ENCODE results near the gene CEP95. TPM values are rescaled to one million over a fixed set of nuclear protein-coding genes. Genes with fewer than 3 reads are reported as not detected.

The CEP95 gene
- total and polyA plus RNA-seq, 7 experiments from 2014 or later, result 11.3 to 192 (median 114) TPM

GRCh38 chr17:64515419-64515818 is 8.6 kb downstream of the CEP95 start:
- H3K9me3 Mint-ChIP-seq, result no peaks in the 10 kb centered on the region
- peaks cover 12 to 48% (median 32%) of the 10 kb centered on the region in 5 donors for H3K36me3 Mint-ChIP-seq
- H3K27ac Mint-ChIP-seq, result peak overlapping the region in 6 of 9 donors; percentile 3 to 40 (median 7)
- H3K36me3 ChIP-seq (ENCODE audit: control insufficient read depth in 2 of 3, insufficient read depth in 3 of 3, low read length in 3 of 3), result peaks cover 5 to 69% (median 7%) of the 10 kb centered on the region in 3 experiments
- intact Hi-C loops (cut with micrococcal nuclease), result no loop called here
- H3K27ac ChIP-seq (ENCODE audit: low read depth, low read length), result no peak overlapping the region
- H3K4me3 Mint-ChIP-seq, result no peak overlapping the region
- H3K4me1 ChIP-seq (ENCODE audit: control insufficient read depth in 2 of 2, insufficient read depth in 2 of 2, low read length in 2 of 2), result no peaks in the 10 kb centered on the region
- no peaks in the 10 kb centered on the region for H3K9me3 ChIP-seq (ENCODE audit: control insufficient read depth in 2 of 3, low read length in 3 of 3)
- no peaks in the 10 kb centered on the region for H3K27me3 ChIP-seq (ENCODE audit: control insufficient read depth in 2 of 2, insufficient read depth in 2 of 2, low read length in 2 of 2)
- H3K4me1 Mint-ChIP-seq, result peaks cover 15 to 46% (median 40%) of the 10 kb centered on the region in 7 donors
- H3K4me3 ChIP-seq (ENCODE audit: low read length), result no peak overlapping the region
- no peak for ATAC-seq
- H3K27me3 Mint-ChIP-seq, result no peaks in the 10 kb centered on the region
- ChIA-PET CTCF (interaction anchor here (0.6 to 1.0 kb wide), 2 partner anchors 16 to 24 kb away, joined by 3 read pairs; no protein-coding TSS in a partner anchor), POLR2A (interaction anchor here (3.3 kb wide), 1 partner anchor 9 kb away, joined by 24 read pairs; the partner anchor contains the start of genes CEP95 and DDX5)
- DNase-seq, result no peak

DNA sequence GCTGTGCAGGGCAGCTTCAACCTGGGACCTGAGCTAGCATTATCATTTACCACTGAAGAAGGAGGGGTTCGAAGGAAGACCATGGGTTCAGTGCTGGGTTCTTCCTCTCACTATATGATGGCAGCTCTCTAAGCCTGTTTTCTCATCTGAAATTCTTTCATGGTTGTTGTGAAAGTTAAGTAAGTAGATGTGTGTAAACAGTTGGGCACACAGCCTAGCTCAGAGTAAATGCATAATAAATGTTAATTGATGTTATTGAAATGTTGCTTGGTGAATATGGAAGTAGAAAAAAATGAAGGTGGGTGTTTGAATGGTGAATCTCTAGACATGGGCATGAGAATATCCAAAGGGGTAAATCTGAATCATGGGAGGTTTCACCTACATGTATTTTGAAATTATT is 9.1 kb downstream of the CEP95 start:
- ATAC-seq (no peak), DNase-seq (no peak)
- Histone ChIP-seq H3K4me3 (ENCODE audit: low read length) (no peak overlapping the region), H3K27ac (ENCODE audit: low read depth, low read length) (no peak overlapping the region), H3K27me3 (ENCODE audit: control insufficient read depth in 2 of 2, insufficient read depth in 2 of 2, low read length in 2 of 2) (no peaks in the 10 kb centered on the region), H3K4me1 (ENCODE audit: control insufficient read depth in 2 of 2, insufficient read depth in 2 of 2, low read length in 2 of 2) (no peaks in the 10 kb centered on the region), H3K36me3 (ENCODE audit: control insufficient read depth in 2 of 3, insufficient read depth in 3 of 3, low read length in 3 of 3) (peaks cover 5 to 69% (median 7%) of the 10 kb centered on the region in 3 experiments), H3K9me3 (ENCODE audit: control insufficient read depth in 2 of 3, low read length in 3 of 3) (no peaks in the 10 kb centered on the region)
- ChIA-PET CTCF (interaction anchor here (0.6 to 1.0 kb wide), 2 partner anchors 16 to 25 kb away, joined by 3 read pairs; no protein-coding TSS in a partner anchor), POLR2A (interaction anchor here (3.3 kb wide), 1 partner anchor 10 kb away, joined by 24 read pairs; the partner anchor contains the start of genes CEP95 and DDX5)
- H3K27me3 Mint-ChIP-seq, result no peaks in the 10 kb centered on the region
- H3K9me3 Mint-ChIP-seq, result no peaks in the 10 kb centered on the region
- peak overlapping the region in 3 of 9 donors; percentile 40 to 60 (median 44) for H3K27ac Mint-ChIP-seq
- H3K4me1 Mint-ChIP-seq, result peaks cover 13 to 43% (median 40%) of the 10 kb centered on the region in 7 donors
- H3K4me3 Mint-ChIP-seq, result no peak overlapping the region
- H3K36me3 Mint-ChIP-seq, result peaks cover 12 to 44% (median 29%) of the 10 kb centered on the region in 5 donors
- intact Hi-C loops (cut with micrococcal nuclease), result no loop called here

GRCh38 chr17:64519601-64520000 is 12.8 kb downstream of the CEP95 start:
- Histone ChIP-seq H3K4me3 (ENCODE audit: low read length) (no peak overlapping the region), H3K27me3 (ENCODE audit: control insufficient read depth in 2 of 2, insufficient read depth in 2 of 2, low read length in 2 of 2) (no peaks in the 10 kb centered on the region), H3K9me3 (ENCODE audit: control insufficient read depth in 2 of 3, low read length in 3 of 3) (no peaks in the 10 kb centered on the region), H3K27ac (ENCODE audit: low read depth, low read length) (no peak overlapping the region), H3K36me3 (ENCODE audit: control insufficient read depth in 2 of 3, insufficient read depth in 3 of 3, low read length in 3 of 3) (peaks cover 12 to 70% (median 13%) of the 10 kb centered on the region in 3 experiments), H3K4me1 (ENCODE audit: control insufficient read depth in 2 of 2, insufficient read depth in 2 of 2, low read length in 2 of 2) (no peaks in the 10 kb centered on the region)
- Mint-ChIP-seq H3K27ac (peak overlapping the region in 3 of 9 donors; percentile 13 to 60 (median 18)), H3K36me3 (peaks cover 9 to 34% (median 19%) of the 10 kb centered on the region in 5 donors), H3K4me3 (no peak overlapping the region), H3K27me3 (no peaks in the 10 kb centered on the region), H3K9me3 (no peaks in the 10 kb centered on the region), H3K4me1 (peaks cover 5 to 21% (median 16%) of the 10 kb centered on the region in 7 donors)
- CTCF ChIA-PET, result interaction anchor here (1.3 kb wide), 1 partner anchor 101 kb away, joined by 6 read pairs; no protein-coding TSS in a partner anchor
- DNase-seq, result no peak
- POLR2A ChIA-PET, result interaction anchor here (1.4 to 2.1 kb wide), 2 partner anchors 12 to 15 kb away, joined by 3 to 6 read pairs; partner anchors contain the start of genes CEP95 and DDX5
- intact Hi-C loops (cut with micrococcal nuclease), result no loop called here
- ATAC-seq, result no peak

DNA sequence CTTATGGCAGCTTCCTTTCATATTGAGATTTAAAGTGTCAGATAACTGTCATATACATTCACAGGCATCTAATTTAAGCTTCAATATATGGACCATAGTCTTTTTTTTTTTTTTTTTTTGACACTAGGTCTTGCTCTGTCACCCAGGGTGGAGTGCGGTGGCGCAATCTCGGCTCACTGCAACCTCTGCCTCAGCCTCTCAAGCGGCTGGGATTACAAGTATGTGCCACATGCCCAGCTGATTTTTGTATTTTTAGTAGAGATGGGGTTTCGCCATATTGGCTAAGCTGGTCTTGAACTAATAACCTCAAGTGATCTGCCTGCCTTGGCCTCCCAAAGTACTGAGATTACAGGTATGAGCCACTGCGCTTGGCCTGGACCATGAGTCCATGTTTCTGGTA is 13.6 kb downstream of the CEP95 start:
- no peak for DNase-seq
- Histone ChIP-seq H3K36me3 (ENCODE audit: control insufficient read depth in 2 of 3, insufficient read depth in 3 of 3, low read length in 3 of 3) (peaks cover 13 to 68% (median 15%) of the 10 kb centered on the region in 3 experiments), H3K4me3 (ENCODE audit: low read length) (no peak overlapping the region), H3K27me3 (ENCODE audit: control insufficient read depth in 2 of 2, insufficient read depth in 2 of 2, low read length in 2 of 2) (no peaks in the 10 kb centered on the region), H3K27ac (ENCODE audit: low read depth, low read length) (no peak overlapping the region), H3K4me1 (ENCODE audit: control insufficient read depth in 2 of 2, insufficient read depth in 2 of 2, low read length in 2 of 2) (no peaks in the 10 kb centered on the region), H3K9me3 (ENCODE audit: control insufficient read depth in 2 of 3, low read length in 3 of 3) (no peaks in the 10 kb centered on the region)
- ChIA-PET POLR2A (interaction anchor here (1.4 to 2.1 kb wide), 2 partner anchors 13 to 15 kb away, joined by 3 to 6 read pairs; partner anchors contain the start of genes CEP95 and DDX5), CTCF (interaction anchor here (1.3 kb wide), 1 partner anchor 101 kb away, joined by 6 read pairs; no protein-coding TSS in a partner anchor)
- no peaks in the 10 kb centered on the region for H3K9me3 Mint-ChIP-seq
- H3K27me3 Mint-ChIP-seq, result no peaks in the 10 kb centered on the region
- intact Hi-C loops (cut with micrococcal nuclease), result no loop called here
- H3K36me3 Mint-ChIP-seq, result peaks cover 9 to 31% (median 19%) of the 10 kb centered on the region in 5 donors
- no peak overlapping the region for H3K4me3 Mint-ChIP-seq
- peaks cover 4 to 16% (median 11%) of the 10 kb centered on the region in 7 donors for H3K4me1 Mint-ChIP-seq
- no peak for ATAC-seq
- no peak overlapping the region for H3K27ac Mint-ChIP-seq

DNA sequence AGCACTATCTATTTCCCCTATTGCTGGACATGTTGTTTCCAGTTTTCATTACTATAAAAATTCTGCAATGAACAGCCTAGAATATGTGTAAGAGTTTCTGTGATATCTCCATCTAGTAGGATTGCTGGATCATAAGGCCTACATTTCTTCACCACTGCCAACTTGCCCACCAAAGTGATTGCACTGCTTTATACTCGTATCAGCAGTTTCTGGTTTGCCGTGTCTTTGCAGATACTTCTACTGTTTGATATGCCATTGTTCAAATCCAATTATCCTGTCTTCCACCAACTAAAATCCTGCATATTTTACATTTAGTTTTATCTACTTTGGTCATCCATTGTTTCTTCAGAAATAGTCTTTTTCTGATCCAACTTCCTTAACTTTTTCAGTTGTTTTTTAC is 21.1 kb downstream of the CEP95 start:
- H3K27me3 ChIP-seq (ENCODE audit: control insufficient read depth in 2 of 2, insufficient read depth in 2 of 2, low read length in 2 of 2), result no peaks in the 10 kb centered on the region
- H3K27ac ChIP-seq (ENCODE audit: low read depth, low read length), result no peak overlapping the region
- Mint-ChIP-seq H3K4me1 (peaks cover 0 to 12% (median 1%) of the 10 kb centered on the region in 7 donors), H3K36me3 (peaks cover 26 to 59% (median 48%) of the 10 kb centered on the region in 5 donors), H3K27ac (peak overlapping the region in 4 of 9 donors; percentile 17 to 46 (median 26)), H3K4me3 (no peak overlapping the region), H3K9me3 (no peaks in the 10 kb centered on the region), H3K27me3 (no peaks in the 10 kb centered on the region)
- no peaks in the 10 kb centered on the region for H3K4me1 ChIP-seq (ENCODE audit: control insufficient read depth in 2 of 2, insufficient read depth in 2 of 2, low read length in 2 of 2)
- ChIA-PET CTCF (no interaction called here), POLR2A (no interaction called here)
- H3K4me3 ChIP-seq (ENCODE audit: low read length), result no peak overlapping the region
- DNase-seq (no peak), ATAC-seq (no peak)
- no peaks in the 10 kb centered on the region for H3K9me3 ChIP-seq (ENCODE audit: control insufficient read depth in 2 of 3, low read length in 3 of 3)
- intact Hi-C loops (cut with micrococcal nuclease), result no loop called here
- H3K36me3 ChIP-seq (ENCODE audit: control insufficient read depth in 2 of 3, insufficient read depth in 3 of 3, low read length in 3 of 3), result peaks cover 43 to 96% (median 51%) of the 10 kb centered on the region in 3 experiments

- Histone ChIP-seq H3K27me3 (ENCODE audit: control insufficient read depth in 2 of 2, insufficient read depth in 2 of 2, low read length in 2 of 2) (no peaks in the 10 kb centered on the region), H3K9me3 (ENCODE audit: control insufficient read depth in 2 of 3, low read length in 3 of 3) (no peaks in the 10 kb centered on the region), H3K36me3 (ENCODE audit: control insufficient read depth in 2 of 3, insufficient read depth in 3 of 3, low read length in 3 of 3) (peaks cover 41 to 97% (median 53%) of the 10 kb centered on the region in 3 experiments), H3K4me3 (ENCODE audit: low read length) (no peak overlapping the region), H3K4me1 (ENCODE audit: control insufficient read depth in 2 of 2, insufficient read depth in 2 of 2, low read length in 2 of 2) (no peaks in the 10 kb centered on the region), H3K27ac (ENCODE audit: low read depth, low read length) (no peak overlapping the region)
- ATAC-seq (no peak), DNase-seq (no peak)
- peak overlapping the region in 1 of 9 donors; percentile 79 for H3K27ac Mint-ChIP-seq
- ChIA-PET POLR2A (interaction anchor here (0.9 kb wide), 1 partner anchor 21 kb away, joined by 4 read pairs; no protein-coding TSS in a partner anchor), CTCF (no interaction called here)
- intact Hi-C loops (cut with micrococcal nuclease), result no loop called here
- H3K36me3 Mint-ChIP-seq, result peaks cover 23 to 61% (median 47%) of the 10 kb centered on the region in 5 donors
- H3K4me1 Mint-ChIP-seq, result peaks cover 0 to 6% (median 4%) of the 10 kb centered on the region in 7 donors
- no peak overlapping the region for H3K4me3 Mint-ChIP-seq
- no peaks in the 10 kb centered on the region for H3K27me3 Mint-ChIP-seq
- no peaks in the 10 kb centered on the region for H3K9me3 Mint-ChIP-seq
Observed at GRCh38 chr17:64529221-64529620, 22.4 kb downstream of the CEP95 start.

Data from naive thymus-derived CD4-positive, alpha-beta T cell (primary cell).